SK-N-SH (cell line): ENCODE results near the gene CASP4.
A peak's percentile ranks its signal among the peaks of the same experiment; 100 is the strongest.

Experiments
- CTCF ChIP-seq: fragments of 200-600 bp; sonication (generic); IDR thresholded peaks from 2 replicates; pipeline ENCODE4 v1.6.1; 2017; ENCODE audit warnings: antibody characterized with exemption, mild to moderate bottlenecking, moderate library complexity
- ELF1 ChIP-seq: IDR thresholded peaks from 2 replicates; pipeline ENCODE4 v1.4.0; 2012
- IRF3 ChIP-seq: fragments of 150-350 bp; IDR thresholded peaks from 2 replicates; pipeline ENCODE4 v1.6.1; 2016; ENCODE audit warnings: mild to moderate bottlenecking, low read depth, low read length
- MAX ChIP-seq: IDR thresholded peaks from 2 replicates; pipeline ENCODE4 v1.4.0; 2012; ENCODE audit warnings: low read depth
- MXI1 ChIP-seq: IDR thresholded peaks from 2 replicates; pipeline ENCODE4 v1.6.1; 2012; ENCODE audit warnings: mild to moderate bottlenecking, low read depth, low read length, improper control_type of control experiment
- NRF1 ChIP-seq: IDR thresholded peaks from 2 replicates; pipeline ENCODE4 v1.6.1; 2012; ENCODE audit warnings: low read depth, mild to moderate bottlenecking, low read length
- REST ChIP-seq: IDR thresholded peaks from 2 replicates; pipeline ENCODE4 v1.6.1; 2012; ENCODE audit warnings: mild to moderate bottlenecking, low read depth, low read length, moderate library complexity
- TAF1 ChIP-seq: IDR thresholded peaks from 2 replicates; pipeline ENCODE4 v1.6.1; 2012; ENCODE audit warnings: low read depth, mild to moderate bottlenecking, low read length, moderate library complexity, borderline replicate concordance
- YY1 ChIP-seq: IDR thresholded peaks from 2 replicates; pipeline ENCODE4 v1.4.0; 2012; ENCODE audit warnings: low read depth, mild to moderate bottlenecking

GRCh38 chr11:104905271-104905670 lies 63.1 kb downstream of the CASP4 start:
- TF ChIP-seq TAF1: no peak
- no peak for TF ChIP-seq ELF1
- no peak for TF ChIP-seq MXI1
- TF ChIP-seq YY1: no peak
- TF ChIP-seq REST: no peak
- no peak for TF ChIP-seq IRF3
- no peak for TF ChIP-seq MAX
- TF ChIP-seq CTCF: peak; percentile 19; the same call in 1 of the 2 replicates
- no peak for TF ChIP-seq NRF1
